ENCODE measurements around the gene DEPDC1B.
"Not testable (repeated sequence)": the region's sequence is repeated elsewhere in the genome, so short reads cannot be mapped to it uniquely, and the experiment has no call there.

GRCh38 chr5:60711892-60712291 is 11.9 kb upstream of the DEPDC1B start:
- not testable (repeated sequence) for TF ChIP-seq POLR2A, CTCF (IDR thresholded peaks at IDR 0.05)

Data from testis (tissue), 2 donors.